GM19023 (cell line): ENCODE results near the gene SFN.
"Not testable (repeated sequence)": the region's sequence is repeated elsewhere in the genome, so short reads cannot be mapped to it uniquely, and the experiment has no call there.

Source experiments
- ATAC-seq: cut with Tn5 transposase; IDR thresholded peaks from one replicate; pipeline ENCODE4 v1.9.1; 2021; ENCODE audit warnings: mild to moderate bottlenecking, moderate library complexity; ENCODE audit not compliant: unreplicated experiment

SFN gene

GRCh38 chr1:26861889-26862378 is 1.0 kb upstream of the SFN start:
- ATAC-seq: no peak

GRCh38 chr1:26863685-26864077 is 732 bp downstream of the SFN start:
- ATAC-seq: no peak

GRCh38 chr1:26864610-26865480 is 1.9 kb downstream of the SFN start:
- ATAC-seq: peak; percentile 93

- ATAC-seq: not testable (repeated sequence)
These were observed 10.1 kb downstream of the SFN start for GRCh38 chr1:26873097-26873496.

GRCh38 chr1:26874896-26875295 is 11.9 kb downstream of the SFN start:
- ATAC-seq: no peak

GRCh38 chr1:26877326-26877725 is 14.4 kb downstream of the SFN start:
- no peak for ATAC-seq

- no peak for ATAC-seq
These were observed 16.8 kb downstream of the SFN start for GRCh38 chr1:26879793-26880192.

GRCh38 chr1:26881611-26882010 is 18.7 kb downstream of the SFN start:
- not testable (repeated sequence) for ATAC-seq

GRCh38 chr1:26882696-26883463 is 19.9 kb downstream of the SFN start:
- ATAC-seq: no peak

GRCh38 chr1:26887125-26887524 is 24.2 kb downstream of the SFN start:
- ATAC-seq: no peak

GRCh38 chr1:26888231-26888630 is 25.3 kb downstream of the SFN start:
- ATAC-seq: no peak

- peak; percentile 86 for ATAC-seq
These were observed 26.9 kb downstream of the SFN start, which contains the start of gene GPN2 for GRCh38 chr1:26889551-26890466. Gene GPN2, minus strand, starts transcription at chr1:26890283. Its CDS starts 187 bp downstream, at chr1:26890096.

- ATAC-seq: peak; percentile 17
These were observed 27.5 kb downstream of the SFN start for GRCh38 chr1:26890467-26890796.

- no peak for ATAC-seq
These were observed 31.3 kb downstream of the SFN start for GRCh38 chr1:26894263-26894662.

GRCh38 chr1:26897351-26897750 is 34.4 kb downstream of the SFN start:
- ATAC-seq: no peak

- peak; percentile 85 for ATAC-seq
These were observed 37.3 kb downstream of the SFN start, which contains the start of gene GPATCH3 for GRCh38 chr1:26900001-26900814. Gene GPATCH3, minus strand, starts transcription at chr1:26900467. Its CDS starts 25 bp downstream, at chr1:26900442.

- ATAC-seq: no peak
These were observed 38.0 kb downstream of the SFN start for GRCh38 chr1:26900815-26901511.

GRCh38 chr1:26907071-26907917 is 44.3 kb downstream of the SFN start:
- ATAC-seq: no peak
